ENCODE results near the gene RNF39. TPM values are rescaled to one million over a fixed set of nuclear protein-coding genes. Genes with fewer than 3 reads are reported as not detected.
A peak's percentile ranks its signal among the peaks of the same experiment; 100 is the strongest.

Gene RNF39
- total and polyA plus RNA-seq, 4 donors: 1.0 to 2.3 (median 1.3) TPM; not detected in 1

DNA sequence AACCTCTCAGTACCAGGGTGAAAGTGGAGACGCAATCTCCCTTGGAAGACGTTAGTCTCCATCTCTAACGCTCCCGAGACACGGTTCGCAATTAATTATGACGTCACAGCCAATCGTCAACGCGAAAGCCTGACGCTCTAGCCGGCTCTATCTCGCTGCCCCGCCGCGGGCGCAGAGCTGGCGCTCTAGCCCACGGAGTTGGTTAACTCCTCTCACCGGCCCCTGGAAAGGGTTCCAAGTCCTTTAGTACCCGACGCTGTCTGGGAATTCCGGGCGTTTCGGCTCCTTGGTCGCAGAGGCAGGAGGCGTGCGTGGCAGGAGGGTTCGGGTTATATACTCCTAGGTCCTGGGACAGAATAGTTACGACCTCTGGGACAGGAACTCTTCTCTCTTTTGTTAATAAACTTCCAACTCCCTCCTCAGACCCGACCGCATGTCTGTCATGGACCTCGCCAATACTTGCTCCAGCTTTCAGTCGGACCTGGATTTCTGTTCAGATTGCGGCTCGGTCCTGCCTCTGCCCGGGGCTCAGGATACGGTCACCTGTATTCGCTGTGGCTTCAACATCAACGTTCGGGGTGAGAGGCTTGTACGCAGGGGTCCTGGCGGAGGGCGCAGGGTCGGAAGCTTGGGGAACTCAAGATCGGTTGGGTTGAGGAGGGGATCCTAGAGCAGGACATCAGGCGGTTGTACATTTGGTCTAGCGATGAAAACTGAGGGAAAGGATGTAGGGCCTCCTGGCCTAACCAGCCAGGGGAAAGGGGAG, 14.3 kb downstream of the RNF39 start, which contains the start of gene POLR1H:
Gene POLR1H (plus strand): TSS at position 174 of the 766 bp plus-strand sequence. CDS start 260 bp downstream, at position 434.
- Histone ChIP-seq H3K9me3 (ENCODE audit: control insufficient read depth in 4 of 4, insufficient read depth in 3 of 4, low read length in 3 of 4) (no peaks in the 10 kb centered on the region), H3K27ac (ENCODE audit: low read depth in 1 of 2, low read length in 1 of 2) (peak within 1 kb of the TSS; percentile 94 to 95), H3K9ac (ENCODE audit: insufficient read depth in 1 of 2, low read length in 2 of 2) (peak within 1 kb of the TSS; percentile 79 to 99), H3K36me3 (ENCODE audit: control insufficient read depth in 4 of 4, insufficient read depth in 4 of 4, low read length in 4 of 4) (peaks cover 0 to 11% (median 5%) of the 10 kb centered on the region in 4 donors), H3K4me1 (ENCODE audit: control insufficient read depth in 5 of 5, insufficient read depth in 5 of 5, low read length in 5 of 5) (peaks cover 5 to 27% (median 14%) of the 10 kb centered on the region in 5 donors), H3K4me3 (peak within 1 kb of the TSS; percentile 75), H3K27me3 (ENCODE audit: control insufficient read depth in 3 of 3, insufficient read depth in 3 of 3, low read length in 2 of 3) (no peaks in the 10 kb centered on the region)
- 0% methylated on average over 48 of the region's 48 CpGs for WGBS, 2 donors
- TF ChIP-seq, protein P1, sequence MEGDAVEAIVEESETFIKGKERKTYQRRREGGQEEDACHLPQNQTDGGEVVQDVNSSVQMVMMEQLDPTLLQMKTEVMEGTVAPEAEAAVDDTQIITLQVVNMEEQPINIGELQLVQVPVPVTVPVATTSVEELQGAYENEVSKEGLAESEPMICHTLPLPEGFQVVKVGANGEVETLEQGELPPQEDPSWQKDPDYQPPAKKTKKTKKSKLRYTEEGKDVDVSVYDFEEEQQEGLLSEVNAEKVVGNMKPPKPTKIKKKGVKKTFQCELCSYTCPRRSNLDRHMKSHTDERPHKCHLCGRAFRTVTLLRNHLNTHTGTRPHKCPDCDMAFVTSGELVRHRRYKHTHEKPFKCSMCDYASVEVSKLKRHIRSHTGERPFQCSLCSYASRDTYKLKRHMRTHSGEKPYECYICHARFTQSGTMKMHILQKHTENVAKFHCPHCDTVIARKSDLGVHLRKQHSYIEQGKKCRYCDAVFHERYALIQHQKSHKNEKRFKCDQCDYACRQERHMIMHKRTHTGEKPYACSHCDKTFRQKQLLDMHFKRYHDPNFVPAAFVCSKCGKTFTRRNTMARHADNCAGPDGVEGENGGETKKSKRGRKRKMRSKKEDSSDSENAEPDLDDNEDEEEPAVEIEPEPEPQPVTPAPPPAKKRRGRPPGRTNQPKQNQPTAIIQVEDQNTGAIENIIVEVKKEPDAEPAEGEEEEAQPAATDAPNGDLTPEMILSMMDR (IDR thresholded peaks at IDR 0.05; ENCODE audit: control extremely low read depth, extremely low read depth): no peak
- DNase-seq (peak; percentile 95 to 99 (median 98)), ATAC-seq (ENCODE audit: insufficient read depth, low FRiP score) (peak; percentile 94)

DNA sequence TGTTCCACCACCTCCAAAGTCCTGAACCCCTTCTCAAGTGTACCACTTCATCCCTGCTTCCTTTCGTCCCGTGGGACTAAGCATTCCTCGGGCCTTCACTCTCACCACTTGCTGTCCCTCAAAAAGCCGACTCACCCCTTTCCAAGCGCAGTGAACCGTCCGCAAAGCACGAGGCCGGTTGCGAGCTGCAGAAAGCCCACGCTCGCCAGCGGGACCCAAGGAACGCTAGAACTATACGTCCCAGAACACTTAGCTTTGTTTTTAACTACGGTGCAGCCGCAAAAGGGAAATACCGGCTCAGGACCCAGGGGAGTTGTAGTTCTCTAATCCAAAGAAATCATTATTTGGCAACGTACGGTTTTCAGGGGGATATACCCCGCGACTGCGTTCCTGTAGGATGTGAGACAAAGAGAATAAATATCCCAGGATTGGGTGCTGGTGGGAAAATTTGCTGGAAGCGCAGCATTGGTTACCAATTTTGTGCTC, 14.9 kb downstream of the RNF39 start:
- no peaks in the 10 kb centered on the region for H3K27me3 ChIP-seq (ENCODE audit: control insufficient read depth in 3 of 3, insufficient read depth in 3 of 3, low read length in 2 of 3)
- peaks cover under 1 to 21% (median 10%) of the 10 kb centered on the region in 5 donors for H3K4me1 ChIP-seq (ENCODE audit: control insufficient read depth in 5 of 5, insufficient read depth in 5 of 5, low read length in 5 of 5)
- no peaks in the 10 kb centered on the region for H3K9me3 ChIP-seq (ENCODE audit: control insufficient read depth in 4 of 4, insufficient read depth in 3 of 4, low read length in 3 of 4)
- H3K36me3 ChIP-seq (ENCODE audit: control insufficient read depth in 4 of 4, insufficient read depth in 4 of 4, low read length in 4 of 4): peaks cover 0 to 11% (median 5%) of the 10 kb centered on the region in 4 donors
- peak overlapping the region; percentile 75 for H3K4me3 ChIP-seq
- H3K27ac ChIP-seq (ENCODE audit: low read depth in 1 of 2, low read length in 1 of 2): peak overlapping the region; percentile 94 to 95
- peak; percentile 7 for ATAC-seq (ENCODE audit: insufficient read depth, low FRiP score)
- 0% methylated on average over 24 of the region's 24 CpGs for WGBS, 2 donors
- TF ChIP-seq, protein P1 (IDR thresholded peaks at IDR 0.05; ENCODE audit: control extremely low read depth, extremely low read depth): no peak
- DNase-seq: peak in 2 of 3 donors; percentile 41 to 50
- peak overlapping the region; percentile 72 to 99 for H3K9ac ChIP-seq (ENCODE audit: insufficient read depth in 1 of 2, low read length in 2 of 2)

DNA sequence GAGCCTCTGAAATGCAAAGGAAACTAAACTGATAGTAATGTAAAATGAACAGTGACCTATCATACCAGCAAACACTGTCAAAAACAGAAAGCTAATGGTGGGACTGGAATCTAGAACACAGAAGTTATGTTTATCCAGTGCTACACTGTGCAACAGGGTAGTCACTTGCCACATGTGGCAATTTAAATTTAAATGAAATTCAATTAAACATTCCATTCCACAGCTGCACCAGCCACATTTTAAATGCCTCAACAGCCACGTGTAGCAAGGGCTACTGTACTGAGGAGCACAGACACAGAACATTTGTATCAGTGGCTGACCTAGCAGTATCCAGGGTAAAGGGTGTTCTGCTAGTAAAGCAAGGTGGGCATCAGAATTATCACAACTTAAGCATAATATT, 20.1 kb downstream of the RNF39 start:
- TF ChIP-seq, protein P1 (IDR thresholded peaks at IDR 0.05; ENCODE audit: control extremely low read depth, extremely low read depth): no peak
- no peak overlapping the region for H3K9ac ChIP-seq (ENCODE audit: insufficient read depth in 1 of 2, low read length in 2 of 2)
- no peak overlapping the region for H3K27ac ChIP-seq (ENCODE audit: low read depth in 1 of 2, low read length in 1 of 2)
- H3K4me3 ChIP-seq: no peak overlapping the region
- DNase-seq (no peak), ATAC-seq (ENCODE audit: insufficient read depth, low FRiP score) (no peak)
- no peaks in the 10 kb centered on the region for H3K27me3 ChIP-seq (ENCODE audit: control insufficient read depth in 3 of 3, insufficient read depth in 3 of 3, low read length in 2 of 3)
- peaks cover 0 to 7% (median 3%) of the 10 kb centered on the region in 4 donors for H3K36me3 ChIP-seq (ENCODE audit: control insufficient read depth in 4 of 4, insufficient read depth in 4 of 4, low read length in 4 of 4)
- H3K4me1 ChIP-seq (ENCODE audit: control insufficient read depth in 5 of 5, insufficient read depth in 5 of 5, low read length in 5 of 5): peaks cover 0 to 10% (median 6%) of the 10 kb centered on the region in 5 donors
- 66 to 83% methylated on average over 1 of the region's 1 CpG for WGBS, 2 donors
- no peaks in the 10 kb centered on the region for H3K9me3 ChIP-seq (ENCODE audit: control insufficient read depth in 4 of 4, insufficient read depth in 3 of 4, low read length in 3 of 4)

Measured in lung (tissue), 12 donors.